ENCODE measurements around the gene PPP1R13B.
A peak's percentile ranks its signal among the peaks of the same experiment; 100 is the strongest.
"Not testable (repeated sequence)": the region's sequence is repeated elsewhere in the genome, so short reads cannot be mapped to it uniquely, and the experiment has no call there.

Gene PPP1R13B

GRCh38 chr14:103788086-103788485, 59.3 kb downstream of the PPP1R13B start:
- no peak for DNase-seq (ENCODE audit: low read depth in 1 of 2, low spot score in 1 of 2)

- DNase-seq (ENCODE audit: low read depth in 1 of 2, low spot score in 1 of 2): no peak
These were observed 65.0 kb downstream of the PPP1R13B start for GRCh38 chr14:103782376-103782775.

GRCh38 chr14:103776319-103776718, 71.1 kb downstream of the PPP1R13B start:
- DNase-seq (ENCODE audit: low read depth in 1 of 2, low spot score in 1 of 2): not testable (repeated sequence)

GRCh38 chr14:103775506-103775905, 71.9 kb downstream of the PPP1R13B start:
- DNase-seq (ENCODE audit: low read depth in 1 of 2, low spot score in 1 of 2): no peak

GRCh38 chr14:103773521-103773920, 73.9 kb downstream of the PPP1R13B start:
- DNase-seq (ENCODE audit: low read depth in 1 of 2, low spot score in 1 of 2): no peak

- DNase-seq (ENCODE audit: low read depth in 1 of 2, low spot score in 1 of 2): no peak
These were observed 75.2 kb downstream of the PPP1R13B start for GRCh38 chr14:103772078-103772712.

- no peak for DNase-seq (ENCODE audit: low read depth in 1 of 2, low spot score in 1 of 2)
These were observed 76.5 kb downstream of the PPP1R13B start for GRCh38 chr14:103770902-103771301.

GRCh38 chr14:103770500-103770899, 76.9 kb downstream of the PPP1R13B start:
- no peak for DNase-seq (ENCODE audit: low read depth in 1 of 2, low spot score in 1 of 2)

- no peak for DNase-seq (ENCODE audit: low read depth in 1 of 2, low spot score in 1 of 2)
These were observed 80.0 kb downstream of the PPP1R13B start for GRCh38 chr14:103767336-103767894.

- no peak for DNase-seq (ENCODE audit: low read depth in 1 of 2, low spot score in 1 of 2)
These were observed 81.8 kb downstream of the PPP1R13B start for GRCh38 chr14:103765526-103765925.

- no peak for DNase-seq (ENCODE audit: low read depth in 1 of 2, low spot score in 1 of 2)
These were observed 83.5 kb downstream of the PPP1R13B start for GRCh38 chr14:103763730-103764488.

- no peak for DNase-seq (ENCODE audit: low read depth in 1 of 2, low spot score in 1 of 2)
These were observed 84.8 kb downstream of the PPP1R13B start for GRCh38 chr14:103762541-103762940.

GRCh38 chr14:103762036-103762435, 85.3 kb downstream of the PPP1R13B start:
- DNase-seq (ENCODE audit: low read depth in 1 of 2, low spot score in 1 of 2): no peak

GRCh38 chr14:103758059-103758776, 89.2 kb downstream of the PPP1R13B start:
- no peak for DNase-seq (ENCODE audit: low read depth in 1 of 2, low spot score in 1 of 2)

GRCh38 chr14:103755060-103755459, 92.3 kb downstream of the PPP1R13B start:
- DNase-seq (ENCODE audit: low read depth in 1 of 2, low spot score in 1 of 2): no peak

- DNase-seq (ENCODE audit: low read depth in 1 of 2, low spot score in 1 of 2): no peak
These were observed 93.6 kb downstream of the PPP1R13B start for GRCh38 chr14:103753774-103754173.

- no peak for DNase-seq (ENCODE audit: low read depth in 1 of 2, low spot score in 1 of 2)
These were observed 97.5 kb downstream of the PPP1R13B start for GRCh38 chr14:103749860-103750259.

GRCh38 chr14:103749452-103749851, 97.9 kb downstream of the PPP1R13B start:
- no peak for DNase-seq (ENCODE audit: low read depth in 1 of 2, low spot score in 1 of 2)

GRCh38 chr14:103748534-103748857, 98.9 kb downstream of the PPP1R13B start:
- peak; percentile 9 to 33 for DNase-seq (ENCODE audit: low read depth in 1 of 2, low spot score in 1 of 2)

- no peak for DNase-seq (ENCODE audit: low read depth in 1 of 2, low spot score in 1 of 2)
These were observed 100.7 kb downstream of the PPP1R13B start for GRCh38 chr14:103746701-103747100.

- no peak for DNase-seq (ENCODE audit: low read depth in 1 of 2, low spot score in 1 of 2)
These were observed 102.0 kb downstream of the PPP1R13B start for GRCh38 chr14:103745424-103745823.
